Measurements from ENCODE around the gene LUZP2.

- TF ChIP-seq EZH2 (IDR thresholded peaks at IDR 0.05; ENCODE audit: low read length) (no peak), CTCF (optimal IDR thresholded peaks at IDR 0.05 in 1 of 3, IDR thresholded peaks at IDR 0.05 in 1 of 3, conservative IDR thresholded peaks at IDR 0.05 in 1 of 3; ENCODE audit: extremely low read depth in 1 of 3, insufficient read depth in 2 of 3, low read length in 3 of 3) (no peak)
Observed at GRCh38 chr11:24900960-24901549, 404.2 kb downstream of the LUZP2 start.
